ENCODE results near the gene CARMIL3. TPM values are rescaled to one million over a fixed set of nuclear protein-coding genes. Genes with fewer than 3 reads are reported as not detected.
"Not testable (repeated sequence)": the region's sequence is repeated elsewhere in the genome, so short reads cannot be mapped to it uniquely, and the experiment has no call there.

The CARMIL3 gene
- total and polyA plus RNA-seq, 2 of the 4 experiments (the other 2 are of a cell fraction), result under 0.01 TPM; not detected in 1

DNA sequence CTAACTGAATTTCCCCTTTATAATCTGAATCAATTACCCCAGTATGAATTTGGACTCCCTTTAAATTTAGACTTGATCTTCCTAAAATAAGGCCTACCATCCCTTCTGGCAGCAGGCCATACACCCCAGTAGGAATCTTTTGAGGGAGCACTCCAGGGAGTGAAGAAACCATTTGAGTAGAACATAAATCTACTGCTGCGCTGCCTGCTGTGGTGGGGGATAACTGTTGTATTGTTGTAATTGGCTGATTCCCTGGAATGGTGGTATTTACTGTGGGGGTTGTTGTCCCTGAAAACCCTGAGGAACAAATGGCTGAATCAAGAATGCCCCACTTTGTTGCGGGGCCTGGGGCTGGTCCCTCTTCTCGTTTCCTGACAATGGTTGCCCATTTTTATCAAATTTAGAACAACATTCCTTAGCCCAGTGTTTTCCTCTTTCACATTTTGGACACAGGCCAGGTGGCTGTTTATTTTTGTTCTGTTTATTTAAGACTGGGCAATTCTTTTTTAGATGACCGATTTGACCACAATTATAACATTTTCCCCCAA lies 39.0 kb upstream of the CARMIL3 start:
- dilution Hi-C loops (cut with HindIII; ENCODE audit: low sequenced_read_pairs, unreplicated experiment); H3K9me1 ChIP-seq (ENCODE audit: insufficient read depth, low read length); H3K23ac ChIP-seq (ENCODE audit: low read depth, low read length); BruUV-seq (replicated peaks); H3K14ac ChIP-seq (replicated peaks; ENCODE audit: low read depth, low read length); POLR2A ChIA-PET (ENCODE audit: unreplicated experiment); H3K79me1 ChIP-seq (ENCODE audit: low read depth in 1 of 2, low read length in 2 of 2); H2BK15ac ChIP-seq (ENCODE audit: low read depth, low read length); H2AFZ ChIP-seq (replicated peaks; ENCODE audit: low read length, poor library complexity); H2AK5ac ChIP-seq (ENCODE audit: low read depth, low read length); H3K27ac ChIP-seq (ENCODE audit: insufficient read depth, low read length); H3K4me2 ChIP-seq (ENCODE audit: low read depth, low read length); H2AK9ac ChIP-seq (replicated peaks; ENCODE audit: low read depth, low read length, poor library complexity); H4K8ac ChIP-seq (ENCODE audit: low read depth in 2 of 2, low read length in 2 of 2); H3K4ac ChIP-seq (ENCODE audit: low read depth, low read length); H3K9ac ChIP-seq (ENCODE audit: low read depth, low read length); H4K91ac ChIP-seq (ENCODE audit: insufficient read depth, low read depth, low read length); H2BK120ac ChIP-seq (ENCODE audit: low read depth, low read length); H3K36me3 ChIP-seq (ENCODE audit: control insufficient read depth, insufficient read depth, low read length); CTCF ChIA-PET; H3K18ac ChIP-seq (ENCODE audit: low read depth, low read length); ATAC-seq (ENCODE audit: low read depth); H2BK20ac ChIP-seq (ENCODE audit: low read depth, low read length); H3K4me1 ChIP-seq (ENCODE audit: control insufficient read depth, insufficient read depth, low read length); H3K4me3 ChIP-seq (ENCODE audit: insufficient read depth, low read depth, low read length); H3K27me3 ChIP-seq (ENCODE audit: control insufficient read depth, insufficient read depth, low read length); H4K20me1 ChIP-seq (ENCODE audit: insufficient read depth, low read length); H2BK5ac ChIP-seq (ENCODE audit: low read depth, low read length, poor library complexity, severe bottlenecking); H3K56ac ChIP-seq (ENCODE audit: extremely low read depth, insufficient read depth, low read length); H4K5ac ChIP-seq (ENCODE audit: low read depth, low read length); H3K9me3 ChIP-seq (ENCODE audit: control insufficient read depth, insufficient read depth, low read length); DNase-seq: not testable (repeated sequence)
- intact Hi-C loops (cut with micrococcal nuclease), result loop anchor here (5.0 kb wide), 1 partner anchor 230 kb away; the partner anchor contains the start of gene TINF2
- WGBS, 2 experiments (ENCODE audit: extremely low coverage in 2 of 2, insufficient read length in 1 of 2), result no CpG with 5 or more reads among the region's 4 CpGs
- in situ Hi-C loops (cut with MboI; ENCODE audit: low sequenced_read_pairs), result loop anchor here (5.0 kb wide), 1 partner anchor 35 kb away; no protein-coding TSS in a partner anchor

Measured in IMR-90 (cell line).